HG03095 (cell line): Measurements from ENCODE around the gene TRABD2A.

Experiments used
- ATAC-seq: cut with Tn5 transposase; IDR thresholded peaks from one replicate; pipeline ENCODE4 v1.9.1; 2021; ENCODE audit warnings: moderate library complexity; ENCODE audit not compliant: unreplicated experiment

TRABD2A gene

GRCh38 chr2:84851876-84852275 is 29.0 kb downstream of the TRABD2A start:
- ATAC-seq = no peak

GRCh38 chr2:84850471-84850870 is 30.4 kb downstream of the TRABD2A start:
- no peak for ATAC-seq

DNA sequence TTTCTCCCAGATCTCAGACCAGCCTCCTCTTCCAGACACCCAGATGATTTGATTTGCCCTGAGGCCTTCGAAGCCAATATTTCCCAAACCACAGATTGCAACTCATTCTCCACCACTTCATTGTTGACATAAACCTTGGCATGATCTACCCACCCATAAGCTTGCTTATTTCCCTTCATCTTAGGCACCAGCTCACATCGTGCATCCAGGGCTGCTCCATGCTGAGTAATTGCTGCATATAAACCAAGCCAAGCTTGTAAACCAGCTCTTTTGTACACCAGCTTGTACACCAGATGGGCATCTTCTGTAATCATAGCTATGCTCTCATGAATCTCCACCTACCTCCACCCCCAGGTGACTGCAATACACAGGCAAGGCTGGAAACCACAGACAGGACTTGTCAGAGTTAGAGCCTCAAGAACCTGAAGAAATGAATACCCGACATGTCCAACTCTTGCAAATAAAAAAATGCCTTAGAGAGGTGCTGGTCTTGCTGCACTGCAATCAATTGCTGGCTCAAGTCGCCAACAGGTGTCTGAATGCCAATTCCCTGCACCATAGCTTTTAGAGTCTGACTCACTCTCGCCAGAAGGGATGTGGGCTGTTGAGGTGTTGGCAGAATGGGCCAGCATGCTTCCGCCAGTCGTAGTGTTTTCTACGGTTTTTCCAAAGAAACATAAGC is 31.5 kb downstream of the TRABD2A start:
- ATAC-seq = no peak

GRCh38 chr2:84847326-84848050 is 33.4 kb downstream of the TRABD2A start:
- ATAC-seq = no peak

GRCh38 chr2:84846741-84847142 is 34.1 kb downstream of the TRABD2A start:
- ATAC-seq = no peak

GRCh38 chr2:84846041-84846663 is 34.7 kb downstream of the TRABD2A start:
- ATAC-seq = no peak

DNA sequence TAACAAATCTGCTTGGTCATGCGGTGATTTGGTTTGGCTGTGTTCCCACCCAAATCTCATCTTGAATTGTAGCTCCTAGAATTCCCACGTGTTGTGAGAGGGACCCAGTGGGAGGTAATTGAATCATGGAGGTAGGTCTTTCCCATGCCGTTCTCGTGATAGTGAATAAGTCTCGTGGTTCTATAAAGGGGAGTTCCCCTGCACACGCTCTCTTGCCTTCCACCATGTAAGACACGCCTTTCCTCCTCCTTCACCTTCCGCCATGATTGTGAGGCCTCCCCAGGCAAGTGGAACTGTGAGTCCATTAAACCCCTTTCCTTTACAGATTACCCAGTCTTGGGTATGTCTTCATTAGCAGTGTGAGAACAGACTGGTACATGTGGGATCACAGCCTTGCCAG is 36.7 kb downstream of the TRABD2A start:
- no peak for ATAC-seq

DNA sequence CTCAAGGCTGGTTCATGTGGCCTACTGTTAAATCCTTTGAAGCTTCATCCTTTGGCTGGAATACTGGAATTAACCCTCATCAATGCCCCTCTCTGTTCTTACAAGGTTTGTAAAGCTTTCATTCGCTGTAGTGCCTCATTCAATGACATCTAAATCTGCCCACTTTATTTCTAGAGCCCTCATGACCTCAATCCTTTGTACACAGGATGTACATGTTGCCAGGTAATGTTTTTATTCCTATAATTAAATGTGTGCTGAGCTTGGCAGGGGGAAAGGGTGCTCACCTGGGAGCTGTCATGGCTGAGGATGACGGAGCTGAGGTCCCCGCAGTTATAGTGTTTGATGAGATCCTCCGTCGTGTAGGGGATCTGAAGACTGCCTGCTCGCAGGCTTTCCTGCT is 39.3 kb downstream of the TRABD2A start:
- no peak for ATAC-seq

GRCh38 chr2:84840306-84840705 is 40.6 kb downstream of the TRABD2A start:
- ATAC-seq = no peak

DNA sequence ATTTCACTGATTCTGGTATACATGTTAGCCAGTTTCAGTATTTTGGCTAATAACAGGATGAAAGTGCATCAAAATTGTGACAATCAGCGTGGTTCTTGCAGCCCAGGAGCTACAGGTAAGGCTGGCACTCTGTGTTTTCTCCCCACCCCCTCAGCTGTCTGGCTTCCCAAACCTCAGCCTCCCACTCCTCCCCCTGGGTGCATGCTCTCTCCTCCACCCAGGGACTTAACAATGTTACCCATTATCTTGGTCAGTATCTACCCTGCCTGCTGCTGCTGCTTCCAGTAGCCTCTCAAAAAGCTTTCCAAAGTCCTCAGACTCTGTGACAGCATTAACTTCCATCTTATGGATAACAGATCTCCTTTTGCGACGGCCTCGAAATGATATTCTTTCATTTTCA is 41.0 kb downstream of the TRABD2A start:
- ATAC-seq = no peak

GRCh38 chr2:84838434-84839145 is 42.3 kb downstream of the TRABD2A start:
- ATAC-seq = no peak

- no peak for ATAC-seq
Observed at GRCh38 chr2:84836215-84836614, 44.7 kb downstream of the TRABD2A start.

DNA sequence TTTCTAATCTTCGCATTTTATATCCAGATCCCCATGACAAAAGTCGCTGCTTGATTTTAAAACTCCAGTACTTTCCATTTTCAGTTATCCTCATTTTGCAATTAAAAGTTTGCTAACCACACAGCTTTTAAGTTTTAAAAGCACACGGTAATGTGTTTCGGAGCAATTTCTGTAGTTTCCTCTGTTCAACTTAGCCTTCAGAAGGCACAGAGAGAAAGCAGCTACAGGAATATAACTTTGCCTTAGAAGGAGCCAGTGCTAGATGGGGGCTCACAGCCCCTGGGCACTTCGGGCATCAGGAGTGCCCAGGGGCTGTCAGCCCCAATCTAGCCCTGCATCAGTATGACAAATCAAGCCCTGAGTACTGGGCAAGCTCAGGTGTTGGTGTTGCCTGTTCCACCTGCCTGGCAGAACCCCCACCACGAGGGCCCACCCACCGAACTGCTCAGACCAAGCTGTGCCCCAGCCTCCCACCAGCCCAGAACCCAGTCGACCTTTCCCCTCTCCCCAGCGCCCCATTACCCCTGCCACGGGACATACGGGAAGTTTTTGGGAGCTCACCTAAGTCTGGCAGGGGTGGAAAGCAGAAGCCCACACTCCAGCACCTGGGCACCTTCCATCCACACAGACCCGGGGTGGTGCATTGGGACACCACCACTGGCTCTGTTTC is 47.3 kb downstream of the TRABD2A start:
- ATAC-seq = no peak

DNA sequence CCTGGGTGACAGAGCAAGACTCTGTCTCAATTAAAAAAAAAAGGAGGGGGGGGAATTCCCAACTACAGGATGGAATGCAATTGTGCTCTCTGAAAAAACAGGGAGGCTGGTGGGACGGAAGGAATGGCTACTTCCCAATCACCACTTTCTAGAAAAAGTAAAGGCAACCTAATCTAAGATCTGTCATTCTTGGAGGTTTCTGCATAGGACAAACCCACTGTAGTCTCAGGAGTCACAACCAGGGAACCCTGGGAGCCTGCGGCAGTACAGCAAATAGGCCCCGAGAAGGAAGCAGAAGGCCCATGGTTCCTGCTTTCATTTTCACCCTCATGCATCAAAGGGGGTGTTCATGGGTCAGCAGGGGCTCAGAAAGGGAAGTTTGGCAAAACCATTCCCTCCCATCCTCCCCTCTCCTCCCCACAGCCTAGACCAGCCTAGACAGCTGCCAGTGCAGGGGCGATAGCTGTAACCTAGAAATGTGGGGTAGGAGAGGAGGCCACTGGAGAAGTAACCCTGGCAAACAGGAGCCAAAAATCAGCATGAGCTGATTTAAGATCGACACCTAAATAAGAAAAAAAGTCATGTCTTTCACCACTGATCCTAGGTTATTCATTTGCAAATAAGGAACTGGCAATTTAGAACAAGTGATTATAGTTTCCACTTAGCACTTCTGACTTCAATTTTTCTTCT is 48.0 kb downstream of the TRABD2A start:
- ATAC-seq = peak; percentile 79

DNA sequence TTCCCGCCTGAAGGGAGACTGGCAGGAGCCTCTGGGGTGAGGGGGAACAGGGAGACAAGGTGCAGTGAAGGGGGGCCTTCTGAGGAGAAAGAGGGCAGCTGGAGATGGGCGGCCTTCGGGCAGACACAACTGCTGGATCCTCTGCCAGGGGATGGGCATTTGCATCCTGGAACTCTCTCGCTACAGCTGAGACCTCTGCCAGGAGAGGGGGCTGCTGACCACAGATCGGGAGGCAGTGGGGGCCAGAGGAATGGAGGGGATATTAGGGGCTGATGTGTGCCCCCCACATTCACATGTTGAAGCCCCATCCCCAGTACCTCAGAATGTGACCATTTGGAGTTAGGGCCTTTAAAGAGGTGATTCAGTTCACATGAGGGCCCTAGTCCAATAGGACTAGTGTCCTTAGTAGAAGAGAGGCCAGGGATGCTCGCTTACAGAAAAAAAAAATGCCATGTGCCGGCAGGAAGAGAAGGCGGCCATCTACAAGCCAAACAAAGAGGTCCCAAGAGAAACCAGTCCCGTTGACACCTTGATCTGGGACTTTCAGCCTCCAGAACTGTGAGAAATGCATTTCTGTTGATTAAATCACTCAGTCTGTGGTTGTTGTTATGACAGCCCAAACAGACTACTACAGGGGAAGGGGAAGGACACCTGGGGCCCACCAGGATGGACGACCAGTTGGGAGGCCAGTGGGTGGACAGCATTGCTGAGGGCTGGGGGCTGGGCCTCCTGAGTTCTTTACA is 50.0 kb downstream of the TRABD2A start:
- no peak for ATAC-seq

- ATAC-seq = no peak
Observed at GRCh38 chr2:84830095-84830494, 50.8 kb downstream of the TRABD2A start.

DNA sequence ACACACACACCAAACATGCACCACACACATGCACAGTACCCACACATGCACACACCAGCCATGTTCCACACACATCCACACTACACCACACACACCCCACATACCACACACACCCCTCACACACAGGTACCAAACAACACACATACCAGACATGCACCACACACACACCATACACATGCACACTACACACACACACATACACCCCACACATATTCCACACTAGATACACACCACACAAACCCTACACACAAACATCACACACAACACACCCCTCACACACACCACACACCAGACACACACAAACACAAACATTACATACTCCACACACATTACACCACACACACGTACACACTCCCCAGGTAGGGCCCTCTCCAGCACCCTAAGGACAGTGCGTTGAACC is 51.2 kb downstream of the TRABD2A start:
- ATAC-seq = no peak

GRCh38 chr2:84827978-84828575 is 52.8 kb downstream of the TRABD2A start:
- no peak for ATAC-seq

DNA sequence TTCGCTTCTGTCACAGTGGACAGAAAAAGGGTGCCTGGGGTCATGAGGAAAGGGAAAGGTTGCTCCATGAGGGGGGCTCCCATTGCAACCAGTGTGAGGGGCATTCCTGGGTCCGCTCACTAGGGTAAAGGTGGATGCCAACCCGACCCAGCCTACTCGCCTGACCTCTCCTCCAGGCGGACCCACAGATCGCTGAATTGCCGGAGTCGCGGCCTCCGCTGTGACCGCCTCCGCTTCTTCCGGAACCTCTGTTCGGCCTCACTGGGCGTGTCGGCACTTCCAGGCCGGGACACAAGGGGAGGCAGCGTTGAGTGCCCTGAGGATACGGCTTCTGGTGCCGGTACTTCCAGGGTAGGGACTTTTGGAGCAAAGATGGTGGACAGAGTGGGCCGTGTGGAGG is 57.1 kb downstream of the TRABD2A start:
- ATAC-seq = no peak
